ENCODE data around the gene CD180. TPM values are rescaled to one million over a fixed set of nuclear protein-coding genes. Genes with fewer than 3 reads are reported as not detected.
A peak's percentile ranks its signal among the peaks of the same experiment; 100 is the strongest.

CD180 gene
- total and polyA plus RNA-seq, 8 donors: under 0.01 to 2.6 (median 0.37) TPM; not detected in 1

GRCh38 chr5:67133776-67134175, 62.8 kb downstream of the CD180 start:
- peak in 1 of 2 donors; percentile 32 for DNase-seq
- intact Hi-C loops (cut with DNase I; ENCODE audit: low total_unique reads): no loop called here
- H3K4me1 ChIP-seq: no peaks in the 10 kb centered on the region
- H3K27me3 ChIP-seq: no peaks in the 10 kb centered on the region
- H3K9me3 ChIP-seq: no peaks in the 10 kb centered on the region
- peaks cover 0 to 86% (median 67%) of the 10 kb centered on the region in 4 donors for H3K36me3 ChIP-seq
- TF ChIP-seq, protein P1, sequence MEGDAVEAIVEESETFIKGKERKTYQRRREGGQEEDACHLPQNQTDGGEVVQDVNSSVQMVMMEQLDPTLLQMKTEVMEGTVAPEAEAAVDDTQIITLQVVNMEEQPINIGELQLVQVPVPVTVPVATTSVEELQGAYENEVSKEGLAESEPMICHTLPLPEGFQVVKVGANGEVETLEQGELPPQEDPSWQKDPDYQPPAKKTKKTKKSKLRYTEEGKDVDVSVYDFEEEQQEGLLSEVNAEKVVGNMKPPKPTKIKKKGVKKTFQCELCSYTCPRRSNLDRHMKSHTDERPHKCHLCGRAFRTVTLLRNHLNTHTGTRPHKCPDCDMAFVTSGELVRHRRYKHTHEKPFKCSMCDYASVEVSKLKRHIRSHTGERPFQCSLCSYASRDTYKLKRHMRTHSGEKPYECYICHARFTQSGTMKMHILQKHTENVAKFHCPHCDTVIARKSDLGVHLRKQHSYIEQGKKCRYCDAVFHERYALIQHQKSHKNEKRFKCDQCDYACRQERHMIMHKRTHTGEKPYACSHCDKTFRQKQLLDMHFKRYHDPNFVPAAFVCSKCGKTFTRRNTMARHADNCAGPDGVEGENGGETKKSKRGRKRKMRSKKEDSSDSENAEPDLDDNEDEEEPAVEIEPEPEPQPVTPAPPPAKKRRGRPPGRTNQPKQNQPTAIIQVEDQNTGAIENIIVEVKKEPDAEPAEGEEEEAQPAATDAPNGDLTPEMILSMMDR (IDR thresholded peaks at IDR 0.05): no peak
- TF ChIP-seq POLR2AphosphoS5 (IDR thresholded peaks at IDR 0.05): no peak
- TF ChIP-seq EP300 (IDR thresholded peaks at IDR 0.05): no peak
- no peak for TF ChIP-seq POLR2A (IDR thresholded peaks at IDR 0.05)
- no peak overlapping the region for H3K27ac ChIP-seq
- 85 to 91% (median 89%) methylated on average over 3 of the region's 3 CpGs for WGBS, 5 donors
- no peak overlapping the region for H3K4me3 ChIP-seq

DNA sequence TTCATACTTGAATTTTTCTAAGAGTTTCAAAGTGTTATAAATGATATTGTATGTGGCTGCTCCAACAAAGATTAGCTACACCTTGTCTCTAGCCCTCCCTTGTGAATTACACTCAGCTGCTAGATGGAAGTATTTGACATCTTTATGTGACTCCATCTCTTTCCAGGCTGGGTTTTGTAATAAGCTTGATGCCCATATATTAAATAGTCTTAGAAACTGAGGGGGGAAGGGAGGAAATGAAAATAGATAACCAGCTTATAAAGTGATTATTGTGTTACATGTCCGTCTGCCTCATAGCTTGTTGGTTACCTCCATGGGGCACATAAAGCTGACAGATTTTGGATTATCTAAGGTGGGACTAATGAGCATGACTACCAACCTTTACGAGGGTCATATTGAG, 63.4 kb downstream of the CD180 start:
- Histone ChIP-seq H3K4me1 (no peaks in the 10 kb centered on the region), H3K27me3 (no peaks in the 10 kb centered on the region), H3K36me3 (peaks cover 0 to 84% (median 62%) of the 10 kb centered on the region in 4 donors), H3K4me3 (no peak overlapping the region), H3K27ac (no peak overlapping the region), H3K9me3 (no peaks in the 10 kb centered on the region)
- WGBS, 5 donors: 46 to 50% (median 46%) methylated on average over 2 of the region's 2 CpGs
- intact Hi-C loops (cut with DNase I; ENCODE audit: low total_unique reads): no loop called here
- DNase-seq: no peak
- TF ChIP-seq POLR2A (IDR thresholded peaks at IDR 0.05) (no peak), POLR2AphosphoS5 (IDR thresholded peaks at IDR 0.05) (no peak), EP300 (IDR thresholded peaks at IDR 0.05) (no peak)
- TF ChIP-seq, protein P1 (IDR thresholded peaks at IDR 0.05): no peak

DNA sequence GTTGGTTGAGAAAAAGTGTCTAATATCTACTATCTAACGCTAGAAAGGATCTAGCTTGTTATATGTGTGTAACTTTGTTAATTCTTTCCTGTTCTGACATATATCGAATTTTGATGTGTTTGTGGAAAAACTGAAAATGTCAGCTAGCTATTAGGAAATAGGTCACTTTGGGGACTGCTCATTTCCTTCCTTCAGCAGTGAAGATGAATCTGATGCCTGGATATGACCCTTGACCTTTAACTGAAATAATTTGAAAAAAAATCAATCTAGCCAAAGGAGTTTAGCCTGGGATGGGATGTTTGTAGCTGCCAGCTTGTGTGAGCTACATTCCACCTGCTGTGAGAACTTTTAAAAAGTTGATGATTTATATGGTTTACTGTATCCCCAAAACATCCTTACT, 66.8 kb downstream of the CD180 start:
- Histone ChIP-seq H3K27ac (no peak overlapping the region), H3K27me3 (no peaks in the 10 kb centered on the region), H3K36me3 (peaks cover 0 to 61% (median 38%) of the 10 kb centered on the region in 4 donors), H3K9me3 (no peaks in the 10 kb centered on the region), H3K4me3 (no peak overlapping the region), H3K4me1 (no peaks in the 10 kb centered on the region)
- intact Hi-C loops (cut with DNase I; ENCODE audit: low total_unique reads): no loop called here
- TF ChIP-seq EP300 (IDR thresholded peaks at IDR 0.05) (no peak), POLR2AphosphoS5 (IDR thresholded peaks at IDR 0.05) (no peak), POLR2A (IDR thresholded peaks at IDR 0.05) (no peak)
- TF ChIP-seq, protein P1 (IDR thresholded peaks at IDR 0.05): no peak
- 91 to 96% (median 93%) methylated on average over 2 of the region's 2 CpGs for WGBS, 5 donors
- no peak for DNase-seq

All from stomach (tissue), 9 donors.